VCaP (cell line): ENCODE measurements around the gene ZCCHC8.

Experiments used
- H3K27ac ChIP-seq: fragments of 450-650 bp; 2 replicates; pipeline ENCODE4 v1.5.1; 2017
- TF ChIP-seq, protein P1 (sequence below): fragments of 450-650 bp; conservative IDR thresholded peaks from 2 replicates; pipeline ENCODE4 v1.5.1; 2017; ENCODE audit warnings: mild to moderate bottlenecking, moderate library complexity

Gene ZCCHC8

DNA sequence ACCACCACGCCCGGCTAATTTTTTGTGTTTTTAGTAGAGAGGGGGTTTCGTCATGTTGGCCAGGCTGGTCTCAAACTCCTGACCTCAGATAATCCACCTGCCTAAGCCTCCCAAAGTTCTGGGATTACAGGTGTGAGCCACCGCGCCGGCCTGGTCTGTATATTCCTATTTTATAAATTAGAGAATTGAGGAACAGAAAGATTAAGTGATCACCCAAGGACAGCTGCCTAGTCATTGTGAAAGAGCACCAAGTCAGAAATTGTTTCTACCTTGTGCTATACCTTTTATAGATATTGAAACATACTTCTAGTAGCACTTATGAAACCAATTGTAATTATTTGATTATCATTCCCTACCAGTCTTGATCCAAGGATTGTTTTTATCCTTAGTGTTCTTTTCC is 28.3 kb upstream of the ZCCHC8 start:
- TF ChIP-seq, protein P1, sequence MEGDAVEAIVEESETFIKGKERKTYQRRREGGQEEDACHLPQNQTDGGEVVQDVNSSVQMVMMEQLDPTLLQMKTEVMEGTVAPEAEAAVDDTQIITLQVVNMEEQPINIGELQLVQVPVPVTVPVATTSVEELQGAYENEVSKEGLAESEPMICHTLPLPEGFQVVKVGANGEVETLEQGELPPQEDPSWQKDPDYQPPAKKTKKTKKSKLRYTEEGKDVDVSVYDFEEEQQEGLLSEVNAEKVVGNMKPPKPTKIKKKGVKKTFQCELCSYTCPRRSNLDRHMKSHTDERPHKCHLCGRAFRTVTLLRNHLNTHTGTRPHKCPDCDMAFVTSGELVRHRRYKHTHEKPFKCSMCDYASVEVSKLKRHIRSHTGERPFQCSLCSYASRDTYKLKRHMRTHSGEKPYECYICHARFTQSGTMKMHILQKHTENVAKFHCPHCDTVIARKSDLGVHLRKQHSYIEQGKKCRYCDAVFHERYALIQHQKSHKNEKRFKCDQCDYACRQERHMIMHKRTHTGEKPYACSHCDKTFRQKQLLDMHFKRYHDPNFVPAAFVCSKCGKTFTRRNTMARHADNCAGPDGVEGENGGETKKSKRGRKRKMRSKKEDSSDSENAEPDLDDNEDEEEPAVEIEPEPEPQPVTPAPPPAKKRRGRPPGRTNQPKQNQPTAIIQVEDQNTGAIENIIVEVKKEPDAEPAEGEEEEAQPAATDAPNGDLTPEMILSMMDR: no peak
- peak overlapping the region; percentile 99; the same call in 1 of the 2 replicates for H3K27ac ChIP-seq

DNA sequence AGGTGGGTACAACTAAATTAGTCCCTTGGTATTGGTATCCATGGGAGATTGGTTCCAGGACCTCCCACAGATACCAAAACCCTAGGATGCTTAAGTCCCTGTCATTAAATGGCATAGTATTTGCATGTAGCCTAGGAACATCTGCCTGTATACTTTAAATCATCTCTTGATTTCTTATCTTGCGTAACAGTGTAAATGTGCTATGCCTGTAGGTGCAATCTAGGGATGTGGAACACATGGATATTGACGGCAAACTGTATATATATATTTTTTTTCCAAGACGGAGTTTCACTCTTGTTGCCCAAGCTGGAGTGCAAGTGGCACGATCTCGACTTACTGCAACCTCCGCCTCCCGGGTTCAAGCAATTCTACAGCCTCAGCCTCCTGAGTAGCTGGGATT is 27.9 kb upstream of the ZCCHC8 start:
- H3K27ac ChIP-seq: peak overlapping the region; percentile 99
- TF ChIP-seq, protein P1: no peak

DNA sequence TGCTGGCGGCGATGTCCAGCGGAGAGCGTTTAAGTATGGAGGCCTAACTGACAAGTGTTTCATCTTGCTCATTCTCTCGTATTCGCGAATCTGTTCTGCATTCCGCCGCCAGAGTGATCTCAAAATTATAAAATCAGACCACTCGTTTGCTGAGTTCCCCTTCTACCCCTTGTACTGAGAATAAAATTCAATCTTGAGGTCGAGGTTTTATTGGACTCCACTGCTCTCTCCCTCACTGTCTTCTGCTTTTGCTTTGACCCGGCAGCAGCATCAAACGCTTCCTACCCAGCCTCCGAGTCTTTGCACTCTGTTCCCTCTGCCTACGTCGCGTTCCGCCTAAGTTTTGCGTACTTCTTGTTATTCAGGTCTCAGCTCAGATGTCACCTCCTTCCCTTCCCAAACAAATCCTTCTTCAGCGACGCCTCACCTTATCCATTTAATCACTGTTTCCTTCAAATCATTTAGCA is 26.8 kb upstream of the ZCCHC8 start:
- TF ChIP-seq, protein P1: no peak
- H3K27ac ChIP-seq: peak overlapping the region; percentile 99

DNA sequence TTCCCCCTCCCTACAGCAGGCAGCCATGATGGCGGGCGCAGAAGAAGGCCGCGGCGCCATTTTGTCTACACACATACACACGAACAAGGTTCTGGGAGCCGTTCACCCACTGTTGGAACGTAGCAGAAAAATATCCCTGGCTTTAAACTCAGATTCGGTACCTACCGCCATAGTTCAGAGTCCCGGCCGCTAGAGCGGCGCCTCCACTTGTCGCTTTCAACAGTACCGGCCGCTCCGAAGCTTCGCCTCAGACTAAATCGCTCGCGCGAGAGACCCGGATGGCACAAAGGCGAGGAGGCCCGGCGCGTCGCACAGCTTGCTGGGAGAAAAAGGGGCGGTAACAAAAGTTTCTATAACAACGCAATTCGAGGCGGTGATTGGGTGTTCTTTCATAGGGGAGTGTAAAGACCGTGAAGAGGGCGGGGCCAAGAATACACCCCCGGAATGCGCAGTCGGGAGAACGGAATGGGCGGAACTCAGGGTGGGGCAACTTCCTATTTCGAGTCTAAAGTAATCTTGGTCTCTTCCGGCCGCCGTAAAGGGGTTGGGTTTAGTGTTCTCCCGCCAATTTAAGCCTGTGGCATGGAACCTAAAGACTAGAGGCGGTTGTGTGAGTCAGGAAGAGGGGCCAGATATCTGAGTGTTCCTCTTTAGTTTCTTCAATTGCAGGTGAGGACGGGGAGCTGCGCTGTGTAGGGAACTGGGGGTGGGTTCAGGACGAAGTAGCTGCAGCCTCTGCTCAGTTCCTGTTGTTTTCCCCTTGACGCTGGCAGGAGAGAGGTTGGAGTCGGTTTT is 26.1 kb upstream of the ZCCHC8 start, which contains the start of the genes KNTC1 and RSRC2:
KNTC1 (plus strand) TSS at position 567 of the 795 bp plus-strand sequence. CDS start 2,815 bp downstream, outside the sequence.
RSRC2 (minus strand) TSS at position 254 of the 795 bp plus-strand sequence; CDS start at position 171, 83 bp downstream.
- TF ChIP-seq, protein P1: no peak
- H3K27ac ChIP-seq: peak within 1 kb of the TSS; percentile 99

DNA sequence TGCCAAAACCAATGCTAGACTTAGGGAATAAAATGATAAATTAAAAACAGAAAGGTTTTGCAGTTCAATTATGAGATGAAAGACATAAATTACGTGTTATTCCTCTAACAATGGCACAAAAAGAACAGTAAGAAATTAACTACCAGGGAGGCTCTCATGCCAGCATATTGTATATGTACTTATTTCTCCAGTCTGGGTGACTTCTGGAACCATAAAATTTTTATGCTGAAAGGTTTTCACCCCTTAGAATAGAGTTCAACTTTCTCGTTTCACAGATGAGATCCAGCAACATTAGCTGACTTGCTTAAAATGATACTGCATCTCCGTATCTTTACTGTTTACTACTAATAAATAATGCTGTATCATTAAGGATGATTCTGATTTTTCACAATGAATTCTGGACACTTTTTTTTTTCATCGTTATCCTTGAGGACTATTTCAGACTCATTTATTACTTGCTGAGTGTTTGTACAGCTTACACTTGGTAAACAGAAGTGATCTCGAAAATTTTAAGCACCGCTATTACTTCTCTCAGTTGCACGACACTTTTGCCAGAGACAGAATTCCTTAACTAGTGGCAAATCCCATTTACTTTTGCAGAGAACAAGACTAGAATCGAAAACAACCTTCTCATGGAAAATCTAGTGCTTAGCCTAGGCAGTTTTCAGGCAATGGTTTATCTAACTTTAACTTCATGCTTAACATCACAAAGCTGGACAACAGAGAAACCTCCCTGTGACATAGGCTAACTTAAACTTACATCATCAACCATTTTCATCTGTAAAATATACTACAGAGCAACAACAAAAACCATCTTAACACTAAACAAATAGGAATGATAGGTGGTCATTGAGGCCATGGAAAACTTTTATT is 23.4 kb upstream of the ZCCHC8 start:
- H3K27ac ChIP-seq: peak overlapping the region; percentile 99
- TF ChIP-seq, protein P1: no peak

DNA sequence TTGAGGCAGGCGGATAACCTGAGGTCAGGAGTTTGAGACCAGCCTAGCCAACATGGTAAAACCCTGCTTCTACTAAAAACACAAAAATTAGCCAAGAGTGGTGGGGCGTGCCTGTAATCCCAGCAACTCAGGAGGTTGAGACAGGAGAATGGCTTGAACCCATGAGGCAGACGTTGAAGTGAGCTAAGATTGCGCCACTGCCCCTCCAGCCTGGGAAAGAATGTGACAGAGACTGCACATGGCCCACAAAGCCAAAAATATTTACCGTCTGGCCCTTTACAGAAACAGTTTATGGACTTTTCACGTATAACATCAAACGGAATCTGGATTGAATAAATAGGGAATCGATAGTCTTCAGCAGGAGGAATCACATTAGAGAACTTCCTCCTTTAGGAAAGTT is 22.5 kb upstream of the ZCCHC8 start:
- TF ChIP-seq, protein P1: no peak
- H3K27ac ChIP-seq: peak overlapping the region; percentile 99

DNA sequence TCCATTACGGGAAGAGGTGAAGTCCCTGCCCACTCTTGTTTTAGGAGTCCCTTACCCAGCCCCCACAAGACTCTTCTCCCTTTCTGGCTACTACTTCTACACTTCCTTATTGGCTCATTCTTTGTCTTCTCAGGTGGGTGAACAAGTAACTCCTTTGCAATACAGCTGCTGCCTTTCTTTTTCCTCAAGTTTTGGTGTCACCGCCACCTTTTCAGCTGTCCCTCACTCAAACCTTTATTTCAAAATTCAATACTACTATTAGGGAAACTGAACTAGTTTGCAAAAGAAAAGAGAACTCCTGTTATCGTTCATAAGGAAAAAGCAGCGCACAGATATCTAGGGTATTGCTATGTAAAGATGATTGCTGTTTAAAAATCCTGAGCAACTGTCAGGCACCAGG is 19.9 kb upstream of the ZCCHC8 start:
- TF ChIP-seq, protein P1: no peak
- no peak overlapping the region for H3K27ac ChIP-seq
